ENCODE results near the gene MTG1.

The MTG1 gene

DNA sequence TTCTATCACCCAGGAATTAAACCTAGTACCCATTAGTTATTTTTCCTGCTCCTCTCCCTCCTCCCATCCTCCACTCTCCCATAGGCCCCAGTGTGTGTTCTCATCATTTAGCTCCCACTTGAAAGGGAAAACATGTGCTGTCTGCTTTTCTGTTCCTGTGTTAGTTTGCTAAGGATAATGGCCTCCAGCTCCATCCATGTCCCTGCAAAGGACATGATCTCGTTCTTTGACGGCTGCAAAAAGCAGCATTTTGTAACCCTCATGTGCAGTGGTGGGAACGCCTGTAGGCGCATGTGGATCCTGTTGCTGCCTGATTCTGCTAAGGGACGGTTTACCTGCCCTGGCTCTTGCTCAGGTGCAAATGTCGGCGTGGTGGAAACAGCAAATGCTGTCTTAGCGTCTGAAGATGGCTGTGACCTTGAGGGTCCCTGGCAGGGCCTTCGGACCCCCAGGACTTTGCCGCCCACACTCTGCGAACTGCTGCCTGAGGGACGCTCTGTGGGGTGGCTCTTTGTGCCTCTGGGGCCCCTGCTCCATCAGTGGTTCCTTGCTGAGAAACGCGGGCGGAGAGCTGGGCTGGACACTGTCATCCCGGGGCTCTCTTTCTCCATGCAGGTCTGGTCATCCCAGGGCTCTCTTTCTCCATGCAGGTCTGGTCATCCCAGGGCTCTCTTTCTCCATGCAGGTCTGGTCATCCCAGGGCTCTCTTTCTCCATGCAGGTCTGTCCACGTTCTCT, 5.6 kb upstream of the MTG1 start:
- ATAC-seq (replicated peaks; ENCODE audit: extremely low read depth, poor library complexity, severe bottlenecking) (no peak), DNase-seq (ENCODE audit: low spot score in 2 of 2) (no peak)
- H3K27ac Mint-ChIP-seq (ENCODE audit: low read depth): peak overlapping the region; percentile 96
- peak overlapping the region; percentile 87 for H3K4me3 Mint-ChIP-seq
- peaks cover 38% of the 10 kb centered on the region for H3K4me1 Mint-ChIP-seq
- H3K27me3 Mint-ChIP-seq: no peaks in the 10 kb centered on the region
- H3K36me3 Mint-ChIP-seq (ENCODE audit: insufficient read depth): peaks cover 18% of the 10 kb centered on the region
- H3K9me3 Mint-ChIP-seq: no peaks in the 10 kb centered on the region

DNA sequence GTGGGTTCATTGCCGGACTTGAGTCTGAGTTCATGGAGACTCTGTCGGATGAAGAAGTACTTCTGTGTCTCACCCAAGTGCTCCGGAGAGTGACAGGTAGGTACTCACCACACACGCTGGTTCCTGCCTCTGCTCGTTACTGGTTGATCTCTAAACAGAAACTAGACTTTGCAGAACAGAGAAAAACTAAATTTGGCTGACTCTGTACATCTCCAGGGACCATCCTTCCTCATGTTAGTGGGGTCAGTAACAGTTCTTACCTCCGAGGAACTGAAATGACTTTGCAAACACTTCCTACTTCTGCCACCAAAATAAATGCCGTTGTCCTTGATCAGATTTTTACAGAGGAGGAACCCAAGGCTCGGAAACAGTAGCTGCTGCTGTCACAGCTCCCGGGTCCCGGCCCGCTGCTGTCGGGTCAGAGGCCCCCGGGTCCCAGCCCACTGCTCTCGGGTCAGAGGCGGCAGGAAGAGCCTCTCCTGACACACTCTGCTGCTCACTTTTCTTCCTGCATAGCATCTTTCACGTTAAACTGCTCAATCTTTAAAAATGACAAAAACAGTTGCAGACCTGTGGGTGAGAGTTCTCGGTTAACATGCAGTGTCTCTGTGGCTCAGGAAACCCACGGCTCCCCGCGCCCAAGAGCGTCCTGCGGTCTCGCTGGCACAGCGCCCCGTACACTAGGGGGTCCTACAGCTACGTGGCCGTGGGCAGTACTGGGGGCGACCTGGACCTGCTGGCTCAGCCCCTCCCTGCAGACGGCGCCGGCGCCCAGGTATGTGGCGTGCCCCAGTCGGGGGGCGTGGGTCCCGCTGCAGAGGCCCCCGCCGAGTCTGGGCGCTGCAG, 4.8 kb upstream of the MTG1 start:
- Mint-ChIP-seq H3K36me3 (ENCODE audit: insufficient read depth) (peaks cover 18% of the 10 kb centered on the region), H3K4me3 (peak overlapping the region; percentile 87), H3K9me3 (no peaks in the 10 kb centered on the region), H3K4me1 (peaks cover 38% of the 10 kb centered on the region), H3K27me3 (no peaks in the 10 kb centered on the region), H3K27ac (ENCODE audit: low read depth) (peak overlapping the region; percentile 96)
- ATAC-seq (replicated peaks; ENCODE audit: extremely low read depth, poor library complexity, severe bottlenecking): peak; percentile 61
- peak in 1 of 2 donors; percentile 42 for DNase-seq (ENCODE audit: low spot score in 2 of 2)

DNA sequence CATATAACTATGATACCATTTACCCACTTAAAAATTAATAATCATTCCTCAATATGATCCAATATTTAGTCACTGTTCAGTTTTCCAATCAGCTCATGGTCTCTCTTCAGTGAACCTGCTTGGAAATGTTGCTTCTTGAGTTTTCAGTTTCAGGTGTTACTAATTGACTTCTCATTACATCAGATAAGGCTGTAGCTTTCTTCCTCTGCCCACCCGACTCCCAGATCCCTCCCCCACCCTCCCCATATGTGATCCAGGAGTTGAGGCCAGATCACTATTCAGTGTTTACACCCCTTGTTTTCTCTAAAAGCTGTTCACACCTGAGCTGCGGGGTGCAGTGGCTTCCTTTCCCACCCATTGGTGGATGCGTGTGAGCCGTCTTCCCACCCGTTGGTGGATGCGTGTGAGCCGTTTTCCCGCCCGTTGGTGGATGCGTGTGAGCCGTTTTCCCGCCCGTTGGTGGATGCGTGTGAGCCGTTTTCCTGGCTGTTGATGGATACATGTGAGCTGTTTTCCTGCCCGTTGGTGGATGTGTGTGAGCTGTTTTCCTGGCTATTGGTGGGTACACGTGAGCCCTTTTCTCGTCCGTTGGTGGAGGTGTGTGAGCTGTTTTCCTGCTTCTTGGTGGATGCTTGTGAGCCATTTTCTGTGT, 3.2 kb upstream of the MTG1 start:
- peaks cover 21% of the 10 kb centered on the region for H3K36me3 Mint-ChIP-seq (ENCODE audit: insufficient read depth)
- DNase-seq (ENCODE audit: low spot score in 2 of 2) (no peak), ATAC-seq (replicated peaks; ENCODE audit: extremely low read depth, poor library complexity, severe bottlenecking) (no peak)
- peak overlapping the region; percentile 96 for H3K27ac Mint-ChIP-seq (ENCODE audit: low read depth)
- H3K4me1 Mint-ChIP-seq: peaks cover 50% of the 10 kb centered on the region
- no peaks in the 10 kb centered on the region for H3K27me3 Mint-ChIP-seq
- H3K4me3 Mint-ChIP-seq: peak overlapping the region; percentile 87
- no peaks in the 10 kb centered on the region for H3K9me3 Mint-ChIP-seq

DNA sequence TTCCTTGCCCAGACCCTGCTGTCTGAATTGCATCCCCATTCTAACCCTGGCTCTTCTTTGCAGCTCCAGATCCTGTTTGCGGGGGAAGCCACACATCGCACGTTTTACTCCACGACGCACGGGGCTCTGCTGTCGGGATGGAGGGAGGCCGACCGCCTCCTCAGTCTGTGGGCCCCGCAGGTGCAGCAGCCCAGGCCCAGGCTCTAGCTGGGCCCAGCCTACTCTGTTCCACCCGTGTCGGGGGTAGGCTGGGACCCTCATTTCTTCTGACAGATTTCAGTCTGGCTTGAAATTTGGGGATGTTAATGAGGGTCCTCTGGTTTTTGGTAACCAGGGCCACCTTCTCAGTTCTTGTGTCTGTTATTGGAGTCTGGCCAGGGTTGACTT, 2.7 kb upstream of the MTG1 start:
- H3K27ac Mint-ChIP-seq (ENCODE audit: low read depth): peak overlapping the region; percentile 96
- no peaks in the 10 kb centered on the region for H3K27me3 Mint-ChIP-seq
- H3K4me3 Mint-ChIP-seq: peak overlapping the region; percentile 53
- H3K36me3 Mint-ChIP-seq (ENCODE audit: insufficient read depth): peaks cover 21% of the 10 kb centered on the region
- no peaks in the 10 kb centered on the region for H3K9me3 Mint-ChIP-seq
- ATAC-seq (replicated peaks; ENCODE audit: extremely low read depth, poor library complexity, severe bottlenecking) (no peak), DNase-seq (ENCODE audit: low spot score in 2 of 2) (no peak)
- peaks cover 50% of the 10 kb centered on the region for H3K4me1 Mint-ChIP-seq

DNA sequence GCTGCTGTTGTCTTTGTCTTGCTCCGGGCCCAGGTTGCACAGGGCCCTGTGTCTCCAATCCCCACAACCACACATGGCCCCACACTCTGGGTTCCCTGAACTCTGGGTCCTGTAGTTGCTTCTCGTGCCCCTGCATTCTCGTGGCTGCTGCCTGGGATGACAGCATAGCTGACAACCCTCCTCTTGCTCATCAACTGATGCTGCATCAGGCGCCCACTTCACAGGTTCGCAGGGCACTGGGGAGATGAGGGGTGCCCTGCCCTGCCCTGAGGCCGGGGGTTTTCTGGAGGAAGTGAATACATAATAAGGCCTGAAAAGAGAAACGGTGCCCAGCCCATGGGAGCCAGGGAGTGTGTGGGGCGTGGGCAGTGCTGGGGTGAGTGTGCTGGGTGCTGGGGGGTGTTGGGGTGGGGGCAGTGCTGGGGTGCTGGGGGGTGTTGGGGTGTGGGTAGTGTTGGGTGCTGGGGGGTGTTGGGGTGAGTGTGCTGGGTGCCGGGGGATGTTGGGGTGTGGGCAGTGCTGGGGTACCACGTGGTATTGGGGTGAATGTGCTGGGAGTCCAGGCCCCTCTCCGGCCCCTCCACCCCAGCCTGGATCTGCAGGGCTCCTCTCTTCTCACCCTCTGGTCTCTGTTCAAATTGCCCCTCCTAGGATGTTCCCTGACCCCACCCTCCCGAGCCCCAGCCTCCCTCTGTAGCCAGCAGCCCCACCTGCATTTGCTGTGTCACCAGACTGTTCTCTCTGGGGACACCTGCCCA, 2.0 kb upstream of the MTG1 start:
- Mint-ChIP-seq H3K4me1 (peaks cover 53% of the 10 kb centered on the region), H3K9me3 (no peaks in the 10 kb centered on the region)
- no peak for DNase-seq (ENCODE audit: low spot score in 2 of 2)

DNA sequence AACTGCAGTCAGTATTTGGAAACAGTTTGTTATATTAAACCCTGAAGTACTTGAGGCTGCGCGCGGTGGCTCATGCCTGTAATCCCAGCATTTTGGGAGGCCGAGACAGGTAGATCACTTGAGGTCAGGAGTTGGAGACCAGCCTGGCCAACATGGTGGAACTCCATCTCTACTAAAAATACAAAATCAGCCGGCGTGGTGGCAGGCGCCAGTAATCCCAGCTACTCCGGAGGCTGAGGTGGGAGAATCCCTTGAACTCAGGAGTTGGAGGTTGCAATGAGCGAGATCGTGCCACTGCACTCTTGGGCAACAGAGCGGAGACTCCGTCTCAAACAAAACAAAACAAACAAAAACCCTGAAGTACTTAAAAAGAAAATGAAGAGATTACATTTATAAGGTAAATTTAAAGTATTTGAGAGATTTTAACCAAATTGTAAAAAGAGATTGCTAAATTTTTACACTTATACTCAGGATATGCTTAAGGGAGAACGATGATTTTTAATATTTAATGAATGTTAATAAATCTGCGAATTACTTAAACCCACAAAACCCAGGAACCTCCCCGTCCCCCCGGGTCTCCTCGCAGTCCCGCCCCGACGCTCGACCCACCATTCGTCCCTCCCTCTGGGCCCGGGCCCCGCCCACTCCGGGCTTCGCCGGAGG, 425 bp upstream of the MTG1 start:
- Mint-ChIP-seq H3K27me3 (no peaks in the 10 kb centered on the region), H3K4me1 (peaks cover 52% of the 10 kb centered on the region), H3K36me3 (ENCODE audit: insufficient read depth) (peaks cover 25% of the 10 kb centered on the region), H3K9me3 (no peaks in the 10 kb centered on the region), H3K4me3 (peak overlapping the region; percentile 88), H3K27ac (ENCODE audit: low read depth) (no peak overlapping the region)
- DNase-seq (ENCODE audit: low spot score in 2 of 2) (no peak), ATAC-seq (replicated peaks; ENCODE audit: extremely low read depth, poor library complexity, severe bottlenecking) (no peak)

More for the DNA sequence above, 2.0 kb upstream of the MTG1 start:
- H3K27me3 Mint-ChIP-seq: no peaks in the 10 kb centered on the region
- H3K36me3 Mint-ChIP-seq (ENCODE audit: insufficient read depth): peaks cover 20% of the 10 kb centered on the region
- no peak for ATAC-seq (replicated peaks; ENCODE audit: extremely low read depth, poor library complexity, severe bottlenecking)
- peak overlapping the region; percentile 53 for H3K4me3 Mint-ChIP-seq
- peak overlapping the region; percentile 96 for H3K27ac Mint-ChIP-seq (ENCODE audit: low read depth)

DNA sequence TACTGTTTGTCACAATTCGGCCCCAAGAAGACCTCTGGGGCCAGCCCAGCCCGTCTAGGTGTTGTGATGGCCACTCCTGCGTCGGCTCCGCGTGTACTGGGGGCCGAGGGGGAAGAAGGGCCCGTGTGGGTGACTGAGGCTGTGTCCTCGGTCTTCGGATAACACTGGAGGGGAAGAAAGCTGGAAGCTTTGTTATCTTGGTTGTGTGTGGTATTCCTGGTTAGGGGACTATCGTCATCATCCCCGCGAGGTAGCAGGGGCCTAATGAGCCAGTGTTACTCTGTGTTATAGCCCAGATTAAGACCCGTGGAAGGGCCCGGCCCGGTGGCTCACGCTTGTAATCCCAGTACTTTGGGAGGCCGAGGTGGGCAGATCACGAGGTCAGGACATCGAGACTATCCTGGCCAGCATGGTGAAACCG, 854 bp downstream of the MTG1 start:
- Mint-ChIP-seq H3K4me3 (peak overlapping the region; percentile 88), H3K4me1 (peaks cover 41% of the 10 kb centered on the region), H3K27ac (ENCODE audit: low read depth) (peak overlapping the region; percentile 91), H3K27me3 (no peaks in the 10 kb centered on the region), H3K9me3 (no peaks in the 10 kb centered on the region), H3K36me3 (ENCODE audit: insufficient read depth) (peaks cover 24% of the 10 kb centered on the region)
- ATAC-seq (replicated peaks; ENCODE audit: extremely low read depth, poor library complexity, severe bottlenecking): no peak
- DNase-seq (ENCODE audit: low spot score in 2 of 2): no peak

DNA sequence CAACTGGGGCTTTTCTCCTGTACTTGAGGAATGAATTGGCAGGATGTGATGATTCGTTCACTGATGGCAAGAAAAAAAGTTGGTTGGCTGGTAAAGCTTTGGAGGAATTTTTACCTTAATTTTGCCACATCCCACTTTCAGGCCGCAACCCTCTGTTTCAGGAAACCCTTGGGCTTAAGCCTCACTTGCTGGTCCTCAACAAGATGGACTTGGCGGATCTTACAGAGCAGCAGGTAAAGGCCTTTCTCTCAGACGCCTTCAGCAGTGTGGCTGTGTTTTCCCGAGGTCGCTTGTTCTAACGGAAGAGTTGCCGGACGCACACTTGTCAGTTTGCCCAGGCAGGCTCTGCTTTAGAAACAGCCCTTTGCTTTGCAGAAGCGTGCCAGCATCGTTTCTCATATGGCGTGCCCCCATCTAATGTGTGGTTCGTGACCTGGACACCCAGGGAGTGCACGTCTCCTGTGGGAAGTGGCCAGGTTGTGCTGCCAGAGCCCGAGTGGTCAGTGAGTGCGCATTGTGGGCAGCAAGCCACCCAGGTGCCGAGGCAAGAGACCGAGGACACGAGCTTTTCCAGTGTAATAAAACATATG, 2.2 kb downstream of the MTG1 start:
- DNase-seq (ENCODE audit: low spot score in 2 of 2): no peak
- no peak for ATAC-seq (replicated peaks; ENCODE audit: extremely low read depth, poor library complexity, severe bottlenecking)
- Mint-ChIP-seq H3K4me1 (peaks cover 36% of the 10 kb centered on the region), H3K9me3 (no peaks in the 10 kb centered on the region), H3K27me3 (no peaks in the 10 kb centered on the region), H3K27ac (ENCODE audit: low read depth) (no peak overlapping the region), H3K36me3 (ENCODE audit: insufficient read depth) (peaks cover 27% of the 10 kb centered on the region), H3K4me3 (peak overlapping the region; percentile 88)

DNA sequence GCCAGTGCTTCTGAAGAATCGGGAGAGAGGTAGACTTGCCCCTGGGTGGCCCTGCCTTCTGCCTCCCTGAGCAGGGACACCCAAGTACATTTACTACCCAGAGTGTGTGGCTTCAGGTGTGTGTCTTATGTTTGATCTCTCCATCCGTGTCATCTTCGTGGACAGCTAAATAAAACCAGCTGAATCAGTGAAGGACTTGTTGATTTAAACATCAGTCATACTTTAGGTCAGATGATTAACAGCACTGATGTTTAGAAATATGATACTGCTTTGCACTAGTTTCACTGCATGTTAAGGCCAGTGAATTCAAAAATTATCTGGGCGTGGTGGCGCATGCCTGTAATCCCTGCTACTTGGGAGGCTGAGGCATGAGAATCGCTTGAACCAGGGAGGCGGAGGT, 4.0 kb downstream of the MTG1 start:
- DNase-seq (ENCODE audit: low spot score in 2 of 2) (no peak), ATAC-seq (replicated peaks; ENCODE audit: extremely low read depth, poor library complexity, severe bottlenecking) (no peak)
- H3K4me1 Mint-ChIP-seq: peaks cover 32% of the 10 kb centered on the region
- no peaks in the 10 kb centered on the region for H3K27me3 Mint-ChIP-seq
- no peak overlapping the region for H3K4me3 Mint-ChIP-seq
- no peak overlapping the region for H3K27ac Mint-ChIP-seq (ENCODE audit: low read depth)
- H3K36me3 Mint-ChIP-seq (ENCODE audit: insufficient read depth): peaks cover 30% of the 10 kb centered on the region
- H3K9me3 Mint-ChIP-seq: no peaks in the 10 kb centered on the region

DNA sequence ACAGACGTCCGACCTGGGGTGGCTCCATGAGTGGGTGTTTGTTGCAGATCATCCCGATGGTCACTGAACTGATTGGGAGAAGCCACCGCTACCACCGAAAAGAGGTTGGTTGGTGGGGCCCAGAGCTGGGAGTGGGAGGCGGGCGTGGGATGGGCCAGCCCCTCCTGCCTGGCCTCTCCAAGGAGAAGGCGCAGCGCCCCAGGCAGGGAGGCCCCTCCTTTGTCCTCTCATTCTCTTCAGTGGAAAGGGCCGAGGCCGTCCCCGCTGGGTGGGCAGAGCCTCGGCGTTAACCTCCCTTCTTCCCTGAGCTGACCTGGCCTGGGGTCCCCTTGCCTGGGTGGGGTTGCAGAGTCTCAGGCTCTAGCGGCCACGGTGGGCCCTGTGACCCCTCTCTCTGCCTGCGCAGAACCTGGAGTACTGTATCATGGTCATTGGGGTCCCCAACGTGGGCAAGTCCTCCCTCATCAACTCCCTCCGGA, 5.2 kb downstream of the MTG1 start:
- no peak for ATAC-seq (replicated peaks; ENCODE audit: extremely low read depth, poor library complexity, severe bottlenecking)
- no peaks in the 10 kb centered on the region for H3K27me3 Mint-ChIP-seq
- H3K9me3 Mint-ChIP-seq: no peaks in the 10 kb centered on the region
- H3K36me3 Mint-ChIP-seq (ENCODE audit: insufficient read depth): peaks cover 34% of the 10 kb centered on the region
- peaks cover 32% of the 10 kb centered on the region for H3K4me1 Mint-ChIP-seq
- H3K27ac Mint-ChIP-seq (ENCODE audit: low read depth): no peak overlapping the region
- no peak for DNase-seq (ENCODE audit: low spot score in 2 of 2)
- no peak overlapping the region for H3K4me3 Mint-ChIP-seq

DNA sequence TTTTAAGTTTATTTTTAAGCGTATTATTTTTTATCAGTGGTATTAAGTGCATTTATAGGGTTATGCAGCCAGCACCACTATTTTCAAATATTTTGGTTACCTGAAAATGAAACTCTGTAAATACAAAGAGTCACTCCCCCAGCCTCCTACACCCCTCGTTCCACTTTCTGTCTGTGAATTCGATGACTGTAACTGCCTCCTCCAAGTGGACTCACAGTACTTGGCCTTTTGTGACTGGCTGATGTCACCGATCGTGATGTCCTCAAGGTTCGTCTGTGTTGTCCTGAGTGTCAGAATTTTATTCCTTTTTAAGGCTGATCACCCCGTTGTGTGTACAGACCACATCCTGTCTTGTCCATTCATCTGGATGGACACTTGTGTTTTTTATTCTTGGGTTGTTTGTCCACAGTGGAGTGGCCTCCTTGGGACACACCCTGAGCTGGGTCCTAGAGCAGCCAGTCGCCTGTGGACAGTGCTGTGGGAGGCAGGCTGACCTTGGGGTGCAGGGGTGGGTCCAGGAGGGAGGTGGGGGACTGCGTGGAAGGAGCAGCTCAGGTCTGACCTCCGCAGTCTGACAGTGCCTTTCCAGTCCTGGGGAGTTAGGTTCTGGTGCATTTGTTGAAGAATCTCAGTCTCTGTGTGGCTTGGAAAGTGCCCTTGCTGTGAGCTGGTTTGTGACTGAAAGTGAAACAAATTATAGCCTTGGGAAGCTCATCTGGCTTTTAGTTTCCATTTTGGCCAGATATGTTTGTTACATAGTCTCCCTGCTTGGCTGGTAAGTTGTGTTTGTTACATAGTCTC, 6.9 kb downstream of the MTG1 start:
- peaks cover 32% of the 10 kb centered on the region for H3K36me3 Mint-ChIP-seq (ENCODE audit: insufficient read depth)
- ATAC-seq (replicated peaks; ENCODE audit: extremely low read depth, poor library complexity, severe bottlenecking) (no peak), DNase-seq (ENCODE audit: low spot score in 2 of 2) (no peak)
- H3K4me3 Mint-ChIP-seq: no peak overlapping the region
- H3K9me3 Mint-ChIP-seq: no peaks in the 10 kb centered on the region
- H3K4me1 Mint-ChIP-seq: peaks cover 27% of the 10 kb centered on the region
- H3K27ac Mint-ChIP-seq (ENCODE audit: low read depth): peak overlapping the region; percentile 79
- H3K27me3 Mint-ChIP-seq: no peaks in the 10 kb centered on the region
